H1 (cell line): ENCODE results near the gene TIMM8A.

ENCODE experiments used
- CTBP2 ChIP-seq: IDR thresholded peaks from 2 replicates; pipeline ENCODE4 v1.7.0; 2011; ENCODE audit warnings: borderline replicate concordance, mild to moderate bottlenecking, moderate library complexity, mixed read lengths, low read length; ENCODE audit not compliant: insufficient read depth, insufficient read length
- KDM5A ChIP-seq: fragments of 200-600 bp; IDR thresholded peaks from 2 replicates; pipeline ENCODE4 v1.7.1; 2012; ENCODE audit warnings: mild to moderate bottlenecking, low read length, inconsistent platforms, mixed read lengths
- POLR2A ChIP-seq, 2 experiments: IDR thresholded peaks; 1 replicate in 1 of 2; 2 replicates in 1 of 2; pipeline ENCODE4 v1.6.1; 2011; ENCODE audit warnings: low read depth in 2 of 2, low read length in 2 of 2, mild to moderate bottlenecking in 2 of 2; ENCODE audit errors: control extremely low read depth in 1 of 2

DNA sequence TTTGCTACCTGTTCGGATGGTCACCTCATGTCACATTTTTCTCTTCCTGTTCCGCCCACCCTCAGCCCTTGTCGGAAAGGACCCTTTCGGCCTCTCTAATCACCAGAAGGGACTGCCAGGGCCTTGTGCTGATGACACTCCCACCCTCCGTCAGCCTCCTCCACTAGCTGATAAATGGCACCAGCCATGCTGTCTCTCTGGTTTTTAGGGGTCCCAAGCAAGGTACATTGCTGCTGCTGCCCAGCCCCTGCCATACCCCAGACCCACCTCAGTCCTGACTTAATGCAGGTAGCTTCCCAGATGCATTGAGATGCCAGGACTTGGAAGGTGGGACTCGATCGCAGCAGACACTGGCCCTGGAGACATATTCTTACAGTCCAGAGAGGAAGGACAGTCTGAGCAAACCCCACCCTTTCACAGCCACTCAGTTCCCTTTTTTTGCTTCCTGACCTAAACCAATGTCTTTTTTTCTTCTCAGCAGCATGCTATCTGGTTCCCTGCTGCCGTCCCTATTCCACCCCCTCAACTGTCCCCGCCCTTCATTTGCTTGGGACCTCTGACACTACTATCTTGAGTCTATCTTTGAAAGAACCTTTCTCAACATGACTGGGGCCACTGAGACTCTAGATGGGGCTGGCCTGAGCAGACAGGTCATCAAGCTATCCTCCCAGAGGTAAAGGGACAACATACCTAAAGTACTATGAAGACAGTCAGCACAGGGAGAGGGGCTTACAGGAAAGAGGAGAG is 37.4 kb upstream of the TIMM8A start, which contains the start of gene BTK:
- no peak for TF ChIP-seq POLR2A (IDR thresholded peaks at IDR 0.05; ENCODE audit: control extremely low read depth in 1 of 2, low read depth in 2 of 2, low read length in 2 of 2)
- no peak for TF ChIP-seq KDM5A
- no peak for TF ChIP-seq CTBP2
